SK-N-SH (cell line): ENCODE results near the gene EXOC4. TPM values are rescaled to one million over a fixed set of nuclear protein-coding genes. Genes with fewer than 3 reads are reported as not detected.

Experiments used
- CTCF ChIA-PET: fragments of 300-600, 350-600 bp; formaldehyde crosslinking; extraction: SDS; loops from one replicate; lab custom pipeline; 2021; lab: Yijun Ruan, JAX
- POLR2A ChIA-PET: fragments of 350-600 bp; sonication (Branson Sonifier 250); formaldehyde crosslinking; extraction: SDS; loops from one replicate; lab custom pipeline; 2020; ENCODE audit warnings: antibody characterized with exemption, inconsistent platforms; lab: Yijun Ruan, JAX
- DNase-seq: peaks from one replicate; pipeline ENCODE4 v3.0.0; 2012
- H2AFZ ChIP-seq: fragments of 200-600 bp; sonication (generic); 2 replicates; pipeline ENCODE4 v1.8.1; 2016; ENCODE audit warnings: antibody characterized with exemption, mild to moderate bottlenecking, low read depth
- H3F3A ChIP-seq: fragments of 200-600 bp; sonication (generic); replicated peaks from 2 replicates; pipeline ENCODE3; 2016; ENCODE audit warnings: antibody characterized with exemption, mild to moderate bottlenecking; ENCODE audit not compliant: insufficient read depth
- H3K27ac ChIP-seq, 2 experiments: fragments of 200-500 bp in 1 of 2; fragments of 200-600 bp in 1 of 2; sonication (Bioruptor generic) in 1 of 2; sonication (generic), shearing (Covaris generic) in 1 of 2; 2 replicates each; pipeline versions ENCODE4 v1.5.1 to v1.6.1; 2014 to 2016; ENCODE audit warnings: low read depth in 2 of 2, inconsistent platforms in 1 of 2, low read length in 1 of 2, mild to moderate bottlenecking in 1 of 2, mixed read lengths in 1 of 2
- H3K27me3 ChIP-seq: fragments of 200-600 bp; sonication (generic), shearing (Covaris generic); 2 replicates; pipeline ENCODE4 v1.6.1; 2016; ENCODE audit warnings: mixed run types; ENCODE audit not compliant: insufficient read depth
- H3K36me3 ChIP-seq, 2 experiments: fragments of 200-500 bp in 1 of 2; fragments of 200-600 bp in 1 of 2; sonication (Bioruptor generic) in 1 of 2; sonication (generic) in 1 of 2; replicated peaks in 1 of 2; 2 replicates each; pipeline versions ENCODE3 to v1.5.1; 2014 to 2016; ENCODE audit warnings: low read length in 1 of 2, mild to moderate bottlenecking in 1 of 2; ENCODE audit not compliant: insufficient read depth in 2 of 2, control insufficient read depth in 1 of 2
- H3K4me1 ChIP-seq, 2 experiments: fragments of 200-500 bp in 1 of 2; fragments of 200-600 bp in 1 of 2; sonication (Bioruptor generic) in 1 of 2; sonication (generic), shearing (Covaris generic) in 1 of 2; 2 replicates each; pipeline versions ENCODE4 v1.5.1 to v1.6.1; 2014 to 2016; ENCODE audit warnings: low read depth in 1 of 2, low read length in 1 of 2, mixed run types in 1 of 2; ENCODE audit not compliant: insufficient read depth in 2 of 2, control insufficient read depth in 1 of 2
- H3K4me2 ChIP-seq: fragments of 200-600 bp; sonication (generic), shearing (Covaris generic); 2 replicates; pipeline ENCODE4 v1.6.1; 2017; ENCODE audit warnings: mixed run types
- H3K4me3 ChIP-seq, 2 experiments: fragments of 200-500 bp in 1 of 2; fragments of 200-600 bp in 1 of 2; sonication (Bioruptor generic) in 1 of 2; sonication (generic), shearing (Covaris generic) in 1 of 2; 2 replicates each; pipeline versions ENCODE4 v1.5.1 to v1.8.1; 2014 to 2016; ENCODE audit warnings: low read depth in 2 of 2, inconsistent platforms in 1 of 2, low read length in 1 of 2, mild to moderate bottlenecking in 1 of 2, mixed read lengths in 1 of 2, moderate library complexity in 1 of 2
- H3K79me2 ChIP-seq: fragments of 200-600 bp; sonication (generic); 2 replicates; pipeline ENCODE4 v1.8.1; 2017; ENCODE audit warnings: mild to moderate bottlenecking; ENCODE audit not compliant: insufficient read depth
- H3K9ac ChIP-seq: fragments of 200-600 bp; sonication (generic); 2 replicates; pipeline ENCODE4 v1.6.1; 2017; ENCODE audit warnings: mixed run types
- H3K9me2 ChIP-seq: fragments of 200-600 bp; sonication (generic); 2 replicates; pipeline ENCODE4 v1.6.1; 2017; ENCODE audit warnings: mixed run types
- H3K9me3 ChIP-seq: fragments of 200-600 bp; sonication (generic); 2 replicates; pipeline ENCODE4 v1.6.1; 2017; ENCODE audit warnings: mixed run types, mild to moderate bottlenecking, moderate library complexity
- H4K20me1 ChIP-seq: fragments of 200-600 bp; sonication (generic); 2 replicates; pipeline ENCODE4 v1.6.1; 2017; ENCODE audit warnings: mild to moderate bottlenecking, mixed run types; ENCODE audit not compliant: insufficient read depth
- CHD2 ChIP-seq: fragments of 150-350 bp; IDR thresholded peaks from 2 replicates; pipeline ENCODE4 v1.6.1; 2018; ENCODE audit warnings: low read length; ENCODE audit not compliant: partially characterized antibody
- ELF1 ChIP-seq: IDR thresholded peaks from 2 replicates; pipeline ENCODE4 v1.4.0; 2012
- FOSL2 ChIP-seq: IDR thresholded peaks from 2 replicates; pipeline ENCODE4 v1.4.0; 2012; ENCODE audit warnings: low read depth, mild to moderate bottlenecking, moderate library complexity, borderline replicate concordance
- GABPA ChIP-seq: IDR thresholded peaks from 2 replicates; pipeline ENCODE4 v1.4.0; 2012; ENCODE audit warnings: low read depth, mild to moderate bottlenecking
- GATA2 ChIP-seq: sonication (generic); formaldehyde crosslinking; IDR thresholded peaks from 2 replicates; pipeline ENCODE4 v1.5.0; 2020; ENCODE audit warnings: mild to moderate bottlenecking, missing genetic modification reagents
- JUND ChIP-seq: IDR thresholded peaks from 2 replicates; pipeline ENCODE4 v1.4.0; 2012
- MXI1 ChIP-seq: IDR thresholded peaks from 2 replicates; pipeline ENCODE4 v1.6.1; 2012; ENCODE audit warnings: mild to moderate bottlenecking, low read depth, low read length, improper control_type of control experiment
- RCOR1 ChIP-seq: fragments of 150-350 bp; IDR thresholded peaks from 2 replicates; pipeline ENCODE4 v1.6.1; 2017; ENCODE audit warnings: antibody characterized with exemption, low read length
- RFX5 ChIP-seq: IDR thresholded peaks from 2 replicates; pipeline ENCODE4 v1.6.1; 2012; ENCODE audit warnings: mild to moderate bottlenecking, improper control_type of control experiment, low read length
- SIN3A ChIP-seq: IDR thresholded peaks from 2 replicates; pipeline ENCODE4 v1.6.1; 2012; ENCODE audit warnings: low read depth, mild to moderate bottlenecking, low read length, moderate library complexity, borderline replicate concordance
- SMC3 ChIP-seq: IDR thresholded peaks from 2 replicates; pipeline ENCODE4 v1.6.1; 2012; ENCODE audit warnings: low read depth, low read length, improper control_type of control experiment
- TEAD4 ChIP-seq: IDR thresholded peaks from 2 replicates; pipeline ENCODE4 v1.4.0; 2012; ENCODE audit warnings: mild to moderate bottlenecking, borderline replicate concordance; ENCODE audit not compliant: insufficient read depth
- WGBS: methylation state at CpG from one replicate; pipeline ENCODE4 v1.1.6; 2017; ENCODE audit warnings: low lambda C conversion rate; 5-methylcytosine and 5-hydroxymethylcytosine counted together
- polyA plus RNA-seq, 3 experiments: library from polyadenylated mRNA; depleted of rRNA; stranded (reverse); fragments of >200 nt; gene quantifications; 2 replicates each; pipeline ENCODE4 v1.2.3, GENCODE V29; 2012
- TF ChIP-seq, protein P1 (sequence below): IDR thresholded peaks from 2 replicates; pipeline ENCODE4 v1.4.0; 2012; ENCODE audit warnings: low read depth, borderline replicate concordance
- TF ChIP-seq, protein P2 (sequence below): fragments of 200-600 bp; sonication (generic); IDR thresholded peaks from 2 replicates; pipeline ENCODE4 v1.6.1; 2017; ENCODE audit warnings: antibody characterized with exemption, mild to moderate bottlenecking, moderate library complexity
- TF ChIP-seq, protein P3 (sequence below): IDR thresholded peaks from 2 replicates; pipeline ENCODE4; 2012
- TF ChIP-seq, protein P4 (sequence below): IDR thresholded peaks from 2 replicates; pipeline ENCODE4 v1.6.1; 2012; ENCODE audit warnings: mild to moderate bottlenecking, low read depth, low read length, moderate library complexity
- TF ChIP-seq, protein P5 (sequence below): fragments of 150-350 bp; IDR thresholded peaks from 2 replicates; pipeline ENCODE4 v1.6.1; 2017; ENCODE audit warnings: antibody characterized with exemption, low read length, low read depth, borderline replicate concordance

Gene EXOC4
- polyA plus RNA-seq, 1 of the 3 experiments (the other 2 are of a cell fraction), result 37.3 TPM

DNA sequence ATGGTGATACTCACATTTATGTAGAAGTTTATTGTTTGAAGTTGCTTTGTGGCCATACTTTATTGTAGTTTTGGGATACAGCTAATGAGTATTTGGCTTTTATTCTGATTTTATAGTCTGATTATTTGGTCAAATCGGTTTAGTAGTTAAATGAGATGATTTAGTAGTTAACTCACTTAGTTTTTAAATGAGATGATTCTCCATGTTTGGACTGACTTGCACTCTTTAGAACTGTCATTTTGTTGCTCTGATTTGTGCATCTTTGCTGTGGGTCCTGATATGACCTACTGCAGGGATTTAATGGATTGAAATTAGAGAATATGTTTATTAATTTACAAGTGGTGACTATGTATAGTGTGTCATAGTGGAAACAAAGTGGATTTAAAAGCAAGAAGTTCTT, 44.2 kb downstream of the EXOC4 start:
- Histone ChIP-seq H3K4me1 (peaks cover 4 to 71% of the 10 kb centered on the region in 2 experiments; a peak in 3 of 4 replicates), H3K27me3 (no peaks in the 10 kb centered on the region), H3K27ac (peak overlapping the region in 1 of 2 experiments; percentile 96; a peak in 1 of 4 replicates), H3K36me3 (peaks cover under 1 to 8% of the 10 kb centered on the region in 2 experiments), H3K9me2 (no peaks in the 10 kb centered on the region; the same call in 1 of the 2 replicates), H4K20me1 (no peaks in the 10 kb centered on the region), H2AFZ (no peak overlapping the region), H3K79me2 (peaks cover 12% of the 10 kb centered on the region; the same call in 1 of the 2 replicates), H3K9me3 (no peaks in the 10 kb centered on the region), H3K4me2 (no peak overlapping the region), H3K4me3 (no peak overlapping the region), H3K9ac (no peak overlapping the region), H3F3A (peaks cover 6% of the 10 kb centered on the region)
- CTCF ChIA-PET, result no interaction called here
- WGBS, result 84% methylated on average over 1 of the region's 1 CpG
- no peak for DNase-seq
- POLR2A ChIA-PET, result no interaction called here
- TF ChIP-seq SMC3 (no peak), TEAD4 (no peak), JUND (no peak), FOSL2 (no peak), GABPA (no peak), GATA2 (CRISPR knock-in tag) (no peak), SIN3A (no peak), MXI1 (no peak), RCOR1 (no peak), RFX5 (no peak), CHD2 (no peak), ELF1 (no peak)
- TF ChIP-seq, protein P1, sequence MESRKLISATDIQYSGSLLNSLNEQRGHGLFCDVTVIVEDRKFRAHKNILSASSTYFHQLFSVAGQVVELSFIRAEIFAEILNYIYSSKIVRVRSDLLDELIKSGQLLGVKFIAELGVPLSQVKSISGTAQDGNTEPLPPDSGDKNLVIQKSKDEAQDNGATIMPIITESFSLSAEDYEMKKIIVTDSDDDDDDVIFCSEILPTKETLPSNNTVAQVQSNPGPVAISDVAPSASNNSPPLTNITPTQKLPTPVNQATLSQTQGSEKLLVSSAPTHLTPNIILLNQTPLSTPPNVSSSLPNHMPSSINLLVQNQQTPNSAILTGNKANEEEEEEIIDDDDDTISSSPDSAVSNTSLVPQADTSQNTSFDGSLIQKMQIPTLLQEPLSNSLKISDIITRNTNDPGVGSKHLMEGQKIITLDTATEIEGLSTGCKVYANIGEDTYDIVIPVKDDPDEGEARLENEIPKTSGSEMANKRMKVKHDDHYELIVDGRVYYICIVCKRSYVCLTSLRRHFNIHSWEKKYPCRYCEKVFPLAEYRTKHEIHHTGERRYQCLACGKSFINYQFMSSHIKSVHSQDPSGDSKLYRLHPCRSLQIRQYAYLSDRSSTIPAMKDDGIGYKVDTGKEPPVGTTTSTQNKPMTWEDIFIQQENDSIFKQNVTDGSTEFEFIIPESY, result no peak
- TF ChIP-seq, protein P2, sequence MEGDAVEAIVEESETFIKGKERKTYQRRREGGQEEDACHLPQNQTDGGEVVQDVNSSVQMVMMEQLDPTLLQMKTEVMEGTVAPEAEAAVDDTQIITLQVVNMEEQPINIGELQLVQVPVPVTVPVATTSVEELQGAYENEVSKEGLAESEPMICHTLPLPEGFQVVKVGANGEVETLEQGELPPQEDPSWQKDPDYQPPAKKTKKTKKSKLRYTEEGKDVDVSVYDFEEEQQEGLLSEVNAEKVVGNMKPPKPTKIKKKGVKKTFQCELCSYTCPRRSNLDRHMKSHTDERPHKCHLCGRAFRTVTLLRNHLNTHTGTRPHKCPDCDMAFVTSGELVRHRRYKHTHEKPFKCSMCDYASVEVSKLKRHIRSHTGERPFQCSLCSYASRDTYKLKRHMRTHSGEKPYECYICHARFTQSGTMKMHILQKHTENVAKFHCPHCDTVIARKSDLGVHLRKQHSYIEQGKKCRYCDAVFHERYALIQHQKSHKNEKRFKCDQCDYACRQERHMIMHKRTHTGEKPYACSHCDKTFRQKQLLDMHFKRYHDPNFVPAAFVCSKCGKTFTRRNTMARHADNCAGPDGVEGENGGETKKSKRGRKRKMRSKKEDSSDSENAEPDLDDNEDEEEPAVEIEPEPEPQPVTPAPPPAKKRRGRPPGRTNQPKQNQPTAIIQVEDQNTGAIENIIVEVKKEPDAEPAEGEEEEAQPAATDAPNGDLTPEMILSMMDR, result no peak
- TF ChIP-seq, protein P3, sequence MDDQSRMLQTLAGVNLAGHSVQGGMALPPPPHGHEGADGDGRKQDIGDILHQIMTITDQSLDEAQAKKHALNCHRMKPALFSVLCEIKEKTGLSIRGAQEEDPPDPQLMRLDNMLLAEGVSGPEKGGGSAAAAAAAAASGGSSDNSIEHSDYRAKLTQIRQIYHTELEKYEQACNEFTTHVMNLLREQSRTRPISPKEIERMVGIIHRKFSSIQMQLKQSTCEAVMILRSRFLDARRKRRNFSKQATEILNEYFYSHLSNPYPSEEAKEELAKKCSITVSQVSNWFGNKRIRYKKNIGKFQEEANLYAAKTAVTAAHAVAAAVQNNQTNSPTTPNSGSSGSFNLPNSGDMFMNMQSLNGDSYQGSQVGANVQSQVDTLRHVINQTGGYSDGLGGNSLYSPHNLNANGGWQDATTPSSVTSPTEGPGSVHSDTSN, result no peak
- TF ChIP-seq, protein P4, sequence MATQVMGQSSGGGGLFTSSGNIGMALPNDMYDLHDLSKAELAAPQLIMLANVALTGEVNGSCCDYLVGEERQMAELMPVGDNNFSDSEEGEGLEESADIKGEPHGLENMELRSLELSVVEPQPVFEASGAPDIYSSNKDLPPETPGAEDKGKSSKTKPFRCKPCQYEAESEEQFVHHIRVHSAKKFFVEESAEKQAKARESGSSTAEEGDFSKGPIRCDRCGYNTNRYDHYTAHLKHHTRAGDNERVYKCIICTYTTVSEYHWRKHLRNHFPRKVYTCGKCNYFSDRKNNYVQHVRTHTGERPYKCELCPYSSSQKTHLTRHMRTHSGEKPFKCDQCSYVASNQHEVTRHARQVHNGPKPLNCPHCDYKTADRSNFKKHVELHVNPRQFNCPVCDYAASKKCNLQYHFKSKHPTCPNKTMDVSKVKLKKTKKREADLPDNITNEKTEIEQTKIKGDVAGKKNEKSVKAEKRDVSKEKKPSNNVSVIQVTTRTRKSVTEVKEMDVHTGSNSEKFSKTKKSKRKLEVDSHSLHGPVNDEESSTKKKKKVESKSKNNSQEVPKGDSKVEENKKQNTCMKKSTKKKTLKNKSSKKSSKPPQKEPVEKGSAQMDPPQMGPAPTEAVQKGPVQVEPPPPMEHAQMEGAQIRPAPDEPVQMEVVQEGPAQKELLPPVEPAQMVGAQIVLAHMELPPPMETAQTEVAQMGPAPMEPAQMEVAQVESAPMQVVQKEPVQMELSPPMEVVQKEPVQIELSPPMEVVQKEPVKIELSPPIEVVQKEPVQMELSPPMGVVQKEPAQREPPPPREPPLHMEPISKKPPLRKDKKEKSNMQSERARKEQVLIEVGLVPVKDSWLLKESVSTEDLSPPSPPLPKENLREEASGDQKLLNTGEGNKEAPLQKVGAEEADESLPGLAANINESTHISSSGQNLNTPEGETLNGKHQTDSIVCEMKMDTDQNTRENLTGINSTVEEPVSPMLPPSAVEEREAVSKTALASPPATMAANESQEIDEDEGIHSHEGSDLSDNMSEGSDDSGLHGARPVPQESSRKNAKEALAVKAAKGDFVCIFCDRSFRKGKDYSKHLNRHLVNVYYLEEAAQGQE, result no peak
- TF ChIP-seq, protein P5, sequence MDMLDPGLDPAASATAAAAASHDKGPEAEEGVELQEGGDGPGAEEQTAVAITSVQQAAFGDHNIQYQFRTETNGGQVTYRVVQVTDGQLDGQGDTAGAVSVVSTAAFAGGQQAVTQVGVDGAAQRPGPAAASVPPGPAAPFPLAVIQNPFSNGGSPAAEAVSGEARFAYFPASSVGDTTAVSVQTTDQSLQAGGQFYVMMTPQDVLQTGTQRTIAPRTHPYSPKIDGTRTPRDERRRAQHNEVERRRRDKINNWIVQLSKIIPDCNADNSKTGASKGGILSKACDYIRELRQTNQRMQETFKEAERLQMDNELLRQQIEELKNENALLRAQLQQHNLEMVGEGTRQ, result no peak
